DND-41 (cell line): Measurements from ENCODE around the gene SLC25A19.

Experiments used
- ATAC-seq: fragments of 200-7000 bp; cut with Tn5 transposase; 3 replicates; pipeline ENCODE4 v1.9.1; 2021; ENCODE audit warnings: low read depth; ENCODE audit not compliant: insufficient read depth
- DNase-seq: peaks from one replicate; pipeline ENCODE4 v3.0.0-alpha.2; 2020
- H2AFZ ChIP-seq: 2 replicates; pipeline ENCODE4 v1.6.0; 2012; ENCODE audit warnings: low read depth, low read length
- H3K27ac ChIP-seq: 2 replicates; pipeline ENCODE4 v1.5.1; 2012; ENCODE audit warnings: low read length, inconsistent platforms
- H3K27me3 ChIP-seq: fragments of 200-600 bp; sonication (generic); 2 replicates; pipeline ENCODE4 v1.6.0; 2012; ENCODE audit warnings: low read length, mild to moderate bottlenecking, inconsistent platforms; ENCODE audit not compliant: insufficient read depth, poor library complexity
- H3K36me3 ChIP-seq: 2 replicates; pipeline ENCODE4 v1.5.1; 2012; ENCODE audit warnings: low read length, inconsistent platforms; ENCODE audit not compliant: insufficient read depth
- H3K4me1 ChIP-seq: 2 replicates; pipeline ENCODE4 v1.5.1; 2012; ENCODE audit warnings: mild to moderate bottlenecking, low read length; ENCODE audit not compliant: insufficient read depth
- H3K4me2 ChIP-seq: 2 replicates; pipeline ENCODE4 v1.6.0; 2012; ENCODE audit warnings: mild to moderate bottlenecking, moderate library complexity, low read length, inconsistent platforms; ENCODE audit not compliant: insufficient read depth
- H3K4me3 ChIP-seq, 2 experiments: fragments of 200-600 bp in 1 of 2; shearing (Covaris generic) in 1 of 2; 2 replicates each; pipeline ENCODE4 v1.5.1; 2012 to 2016; ENCODE audit warnings: inconsistent platforms in 2 of 2, low read length in 2 of 2, mild to moderate bottlenecking in 2 of 2, low read depth in 1 of 2, moderate library complexity in 1 of 2
- H3K79me2 ChIP-seq: 2 replicates; pipeline ENCODE4 v1.6.0; 2012; ENCODE audit warnings: low read length, inconsistent platforms; ENCODE audit not compliant: insufficient read depth
- H3K9ac ChIP-seq: 2 replicates; pipeline ENCODE4 v1.6.0; 2012; ENCODE audit warnings: low read depth, mild to moderate bottlenecking, inconsistent platforms, low read length, moderate library complexity
- H3K9me3 ChIP-seq: 2 replicates; pipeline ENCODE4 v1.5.1; 2012; ENCODE audit warnings: low read length, moderate library complexity, mild to moderate bottlenecking, inconsistent platforms; ENCODE audit not compliant: insufficient read depth, severe bottlenecking
- H4K20me1 ChIP-seq: 2 replicates; pipeline ENCODE4 v1.6.0; 2012; ENCODE audit warnings: low read length; ENCODE audit not compliant: insufficient read depth
- EZH2 ChIP-seq: IDR thresholded peaks from 3 replicates; pipeline ENCODE4 v1.6.1; 2012; ENCODE audit warnings: borderline replicate concordance, low read depth, mild to moderate bottlenecking, moderate library complexity, low read length, inconsistent platforms; ENCODE audit not compliant: severe bottlenecking
- TF ChIP-seq, protein P1 (sequence below): IDR thresholded peaks from 2 replicates; pipeline ENCODE4 v1.5.1; 2012; ENCODE audit warnings: borderline replicate concordance, low read length, moderate library complexity, mild to moderate bottlenecking; ENCODE audit not compliant: poor library complexity, severe bottlenecking; ENCODE audit errors: extremely low read depth

SLC25A19 gene

DNA sequence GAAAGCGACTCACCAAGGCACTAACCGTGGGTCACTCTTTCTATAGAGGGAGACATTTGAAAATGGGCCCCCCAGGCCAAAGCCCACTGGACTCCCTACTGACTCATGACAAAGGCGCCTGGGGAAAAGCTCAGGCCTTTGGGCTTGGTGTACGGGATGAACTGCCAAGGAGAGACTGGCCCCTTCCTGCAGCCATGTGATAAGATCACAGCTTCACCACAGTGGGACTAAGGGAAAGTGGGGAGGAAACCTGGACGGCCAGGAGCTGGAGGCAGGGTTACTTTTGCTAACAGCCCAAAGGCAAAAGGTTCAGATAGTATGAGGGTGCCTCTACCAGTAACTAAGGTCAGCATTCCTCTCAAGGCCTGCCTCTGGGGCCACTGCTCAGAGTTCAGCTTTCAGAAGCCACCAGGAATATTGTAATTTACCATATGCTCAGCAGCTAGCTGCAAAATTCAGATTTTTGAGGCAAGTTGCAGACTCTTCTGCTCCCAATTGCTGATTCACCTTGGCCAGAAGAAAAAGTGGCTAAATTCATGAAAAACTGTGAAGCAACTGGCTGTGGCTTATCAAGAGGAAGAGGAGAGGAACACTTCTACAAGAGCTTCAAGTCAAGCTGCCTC, 37.1 kb upstream of the SLC25A19 start:
- H3K4me3 ChIP-seq, result no peak overlapping the region

DNA sequence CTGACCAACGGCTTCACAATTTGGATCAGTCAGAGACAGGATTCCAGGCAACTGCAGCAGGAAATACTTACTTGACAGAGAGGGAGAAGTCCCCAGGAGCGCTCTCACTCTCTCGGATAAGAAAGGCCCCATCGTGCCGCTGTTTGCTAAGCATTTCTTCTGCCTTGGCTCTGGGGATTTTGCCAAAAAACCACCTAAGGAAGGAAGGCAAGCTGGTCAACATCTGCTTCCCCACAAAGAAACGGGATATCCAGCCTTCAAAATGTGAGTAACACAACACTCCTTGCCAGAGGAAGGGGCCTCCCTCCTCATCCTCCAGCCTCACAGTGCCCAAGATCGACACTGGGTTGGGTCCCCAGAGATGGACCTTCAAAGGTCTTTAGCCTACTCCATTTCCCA, 36.6 kb upstream of the SLC25A19 start:
- no peaks in the 10 kb centered on the region for H3K27me3 ChIP-seq
- H4K20me1 ChIP-seq, result 0 out of 2 replicates have a peak, but pooled peaks cover 4% of the 10 kb centered on the region
- peaks cover 41% of the 10 kb centered on the region for H3K4me1 ChIP-seq
- TF ChIP-seq, protein P1, sequence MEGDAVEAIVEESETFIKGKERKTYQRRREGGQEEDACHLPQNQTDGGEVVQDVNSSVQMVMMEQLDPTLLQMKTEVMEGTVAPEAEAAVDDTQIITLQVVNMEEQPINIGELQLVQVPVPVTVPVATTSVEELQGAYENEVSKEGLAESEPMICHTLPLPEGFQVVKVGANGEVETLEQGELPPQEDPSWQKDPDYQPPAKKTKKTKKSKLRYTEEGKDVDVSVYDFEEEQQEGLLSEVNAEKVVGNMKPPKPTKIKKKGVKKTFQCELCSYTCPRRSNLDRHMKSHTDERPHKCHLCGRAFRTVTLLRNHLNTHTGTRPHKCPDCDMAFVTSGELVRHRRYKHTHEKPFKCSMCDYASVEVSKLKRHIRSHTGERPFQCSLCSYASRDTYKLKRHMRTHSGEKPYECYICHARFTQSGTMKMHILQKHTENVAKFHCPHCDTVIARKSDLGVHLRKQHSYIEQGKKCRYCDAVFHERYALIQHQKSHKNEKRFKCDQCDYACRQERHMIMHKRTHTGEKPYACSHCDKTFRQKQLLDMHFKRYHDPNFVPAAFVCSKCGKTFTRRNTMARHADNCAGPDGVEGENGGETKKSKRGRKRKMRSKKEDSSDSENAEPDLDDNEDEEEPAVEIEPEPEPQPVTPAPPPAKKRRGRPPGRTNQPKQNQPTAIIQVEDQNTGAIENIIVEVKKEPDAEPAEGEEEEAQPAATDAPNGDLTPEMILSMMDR, result no peak
- TF ChIP-seq EZH2, result no peak
- ATAC-seq (no peak), DNase-seq (no peak)
- H3K4me3 ChIP-seq, result no peak overlapping the region
- H3K79me2 ChIP-seq, result peaks cover 91% of the 10 kb centered on the region
- H3K9me3 ChIP-seq, result no peaks in the 10 kb centered on the region
- peaks cover 72% of the 10 kb centered on the region for H3K36me3 ChIP-seq
- peak overlapping the region; percentile 72 for H3K27ac ChIP-seq
- no peak overlapping the region for H2AFZ ChIP-seq
- H3K4me2 ChIP-seq, result no peak overlapping the region
- no peak overlapping the region for H3K9ac ChIP-seq

More for the DNA sequence above, 37.1 kb upstream of the SLC25A19 start:
- Histone ChIP-seq H2AFZ (no peak overlapping the region), H3K9ac (no peak overlapping the region), H3K4me2 (no peak overlapping the region), H3K27me3 (no peaks in the 10 kb centered on the region), H3K27ac (peak overlapping the region; percentile 72), H3K9me3 (no peaks in the 10 kb centered on the region), H4K20me1 (0 out of 2 replicates have a peak, but pooled peaks cover 4% of the 10 kb centered on the region), H3K36me3 (peaks cover 72% of the 10 kb centered on the region), H3K4me1 (peaks cover 46% of the 10 kb centered on the region), H3K79me2 (peaks cover 92% of the 10 kb centered on the region)
- DNase-seq (no peak), ATAC-seq (no peak)
- TF ChIP-seq EZH2, result no peak
- TF ChIP-seq, protein P1, result no peak

DNA sequence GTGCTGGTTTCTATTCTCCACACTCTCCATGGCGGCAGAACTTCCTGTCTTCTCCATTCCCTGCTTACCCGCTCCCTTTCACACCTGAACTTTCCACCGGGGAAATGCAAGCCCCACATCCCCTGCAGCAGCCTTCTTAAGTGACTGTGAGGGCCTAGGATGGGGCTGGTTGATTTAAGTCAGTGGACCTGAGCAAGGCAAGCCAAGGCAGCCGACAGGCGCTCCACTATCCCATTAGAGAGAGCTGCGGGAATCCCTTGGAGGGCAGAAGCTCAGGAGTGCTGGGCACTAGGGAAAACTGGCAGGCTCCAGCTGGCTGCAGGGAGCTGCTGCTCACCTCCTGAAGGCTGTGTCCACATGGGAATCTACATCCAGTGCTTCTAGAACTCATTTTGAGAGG, 36.1 kb upstream of the SLC25A19 start:
- H3K9me3 ChIP-seq, result no peaks in the 10 kb centered on the region
- ATAC-seq, result no peak
- no peak overlapping the region for H2AFZ ChIP-seq
- peak overlapping the region; percentile 72 for H3K27ac ChIP-seq
- 0 out of 2 replicates have a peak, but pooled peaks cover 4% of the 10 kb centered on the region for H4K20me1 ChIP-seq
- H3K36me3 ChIP-seq, result peaks cover 72% of the 10 kb centered on the region
- H3K4me1 ChIP-seq, result peaks cover 36% of the 10 kb centered on the region
- no peak overlapping the region for H3K4me3 ChIP-seq
- H3K27me3 ChIP-seq, result no peaks in the 10 kb centered on the region
- no peak overlapping the region for H3K4me2 ChIP-seq
- peaks cover 91% of the 10 kb centered on the region for H3K79me2 ChIP-seq
- DNase-seq, result no peak
- TF ChIP-seq, protein P1, result no peak
- no peak for TF ChIP-seq EZH2
- no peak overlapping the region for H3K9ac ChIP-seq

DNA sequence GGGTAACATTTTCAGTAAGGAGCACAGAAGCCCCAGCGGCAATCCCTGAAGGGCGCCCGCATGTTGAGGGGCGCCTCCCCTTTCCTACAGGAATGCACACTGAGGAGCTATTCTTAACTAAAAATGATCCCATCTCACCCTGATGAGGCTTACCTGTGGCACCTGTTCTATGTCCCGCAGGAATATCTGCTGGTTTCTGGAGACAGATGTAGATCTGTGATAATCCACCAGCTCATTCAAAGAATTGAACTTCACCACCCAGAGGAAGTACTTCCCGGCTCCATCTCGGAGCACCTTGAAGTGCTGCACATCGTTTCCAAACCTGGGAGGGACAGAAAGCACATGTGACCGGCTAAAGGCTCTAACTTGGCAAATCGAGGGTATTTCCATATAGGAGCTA, 32.3 kb upstream of the SLC25A19 start:
- H4K20me1 ChIP-seq, result peaks cover 10% of the 10 kb centered on the region; the same call in 1 of the 2 replicates
- H3K9me3 ChIP-seq, result no peaks in the 10 kb centered on the region
- H3K4me1 ChIP-seq, result peaks cover 21% of the 10 kb centered on the region
- H3K36me3 ChIP-seq, result peaks cover 83% of the 10 kb centered on the region
- no peak overlapping the region for H2AFZ ChIP-seq
- no peak overlapping the region for H3K4me2 ChIP-seq
- H3K79me2 ChIP-seq, result peaks cover 67% of the 10 kb centered on the region
- no peak for ATAC-seq
- TF ChIP-seq, protein P1, result no peak
- TF ChIP-seq EZH2, result no peak
- no peaks in the 10 kb centered on the region for H3K27me3 ChIP-seq
- no peak overlapping the region for H3K4me3 ChIP-seq
- no peak overlapping the region for H3K9ac ChIP-seq
- H3K27ac ChIP-seq, result peak overlapping the region; percentile 53; the same call in 1 of the 2 replicates
- DNase-seq, result no peak
